Left renal cortex interstitium (tissue), 4 donors: ENCODE measurements around the gene DKC1. TPM values are rescaled to one million over a fixed set of nuclear protein-coding genes. Genes with fewer than 3 reads are reported as not detected.

Experiments used
- DNase-seq, 4 donors: peaks; one replicate each; pipeline ENCODE4 v3.0.0-alpha.2; 2013; ENCODE audit warnings: low read depth in 4 of 4, low spot score in 2 of 4, missing footprints in 1 of 4
- polyA plus RNA-seq, 4 donors: library from polyadenylated mRNA; unstranded; fragments of 120-200 nt; gene quantifications; one replicate each; pipeline ENCODE4 v1.2.1, GENCODE V29; 2013; ENCODE audit not compliant: insufficient read length in 4 of 4

DKC1 gene
- polyA plus RNA-seq, 4 donors = 50.8 to 69.1 (median 62.2) TPM

DNA sequence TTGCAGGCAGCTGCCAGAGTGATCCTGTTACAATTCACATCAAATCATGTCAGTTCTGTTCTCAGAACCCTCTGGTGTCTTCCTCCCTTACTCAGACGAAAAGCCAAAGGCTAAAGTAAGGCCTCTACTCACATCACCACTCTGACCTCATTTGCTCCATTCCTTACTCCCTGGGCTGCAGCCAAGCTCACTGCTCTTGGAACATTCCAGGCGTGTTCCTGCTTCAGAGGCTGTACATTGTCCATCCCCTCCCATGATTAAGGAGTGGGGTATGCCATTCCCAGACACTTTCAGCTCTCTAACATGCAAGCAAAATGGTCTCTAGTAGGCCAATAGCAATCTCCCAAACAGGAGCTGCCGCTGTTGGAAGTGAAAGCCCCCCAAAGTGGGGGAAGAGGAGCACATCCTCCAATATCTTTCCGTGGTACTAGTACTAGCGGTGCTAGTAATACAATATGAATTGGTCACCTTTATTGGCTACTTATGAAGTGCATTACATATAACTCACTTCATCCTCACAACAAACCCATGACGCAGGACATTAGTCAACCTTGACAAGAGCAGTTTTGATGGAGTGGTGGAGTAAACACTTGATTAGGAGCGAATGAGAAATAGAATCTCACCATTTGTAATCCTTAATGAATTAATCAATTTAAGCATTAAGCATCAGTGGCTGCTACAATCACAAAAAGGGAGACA lies 26.8 kb upstream of the DKC1 start:
- DNase-seq = no peak

DNA sequence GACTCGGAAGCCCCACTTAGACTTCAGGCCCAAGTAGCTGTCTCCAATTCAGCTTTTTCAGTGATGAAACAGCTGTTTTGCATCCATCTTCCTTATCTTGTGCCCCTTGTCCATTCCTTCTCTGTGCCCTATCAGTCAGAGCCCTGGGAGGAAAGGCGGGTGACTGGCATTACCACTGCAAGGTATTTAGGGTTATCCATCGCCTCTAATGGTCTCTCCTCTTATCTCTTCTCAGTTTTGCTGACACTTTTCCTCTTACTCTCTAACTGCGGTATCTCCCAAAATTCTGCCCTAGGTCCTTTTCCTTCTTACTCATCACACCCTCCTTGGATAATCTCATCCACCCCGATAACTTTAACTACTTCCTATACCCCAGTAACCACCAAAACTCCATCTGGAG lies 25.5 kb upstream of the DKC1 start:
- no peak for DNase-seq

- no peak for DNase-seq
These were observed 24.5 kb upstream of the DKC1 start for GRCh38 chrX:154738011-154738738.

- DNase-seq = no peak
These were observed 22.7 kb upstream of the DKC1 start for GRCh38 chrX:154739952-154740465.

DNA sequence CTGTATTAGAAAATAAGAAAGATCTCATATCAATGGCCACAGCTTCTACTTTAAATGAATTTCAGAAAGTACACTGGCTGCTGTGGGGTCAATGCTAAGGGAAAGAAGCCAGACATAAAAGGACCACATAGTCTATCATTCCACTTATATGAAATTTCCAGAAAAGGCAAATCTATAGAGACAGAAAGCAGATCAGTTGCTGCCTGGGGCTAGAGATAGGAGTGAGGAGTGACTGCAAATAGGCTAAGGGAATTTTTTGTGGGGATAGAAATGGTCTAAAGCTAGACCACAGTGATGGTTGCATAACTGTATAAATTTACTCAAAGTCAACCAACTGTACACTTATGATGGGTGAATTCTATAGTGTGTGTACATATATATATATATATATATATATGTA lies 20.1 kb upstream of the DKC1 start:
- no peak for DNase-seq

DNA sequence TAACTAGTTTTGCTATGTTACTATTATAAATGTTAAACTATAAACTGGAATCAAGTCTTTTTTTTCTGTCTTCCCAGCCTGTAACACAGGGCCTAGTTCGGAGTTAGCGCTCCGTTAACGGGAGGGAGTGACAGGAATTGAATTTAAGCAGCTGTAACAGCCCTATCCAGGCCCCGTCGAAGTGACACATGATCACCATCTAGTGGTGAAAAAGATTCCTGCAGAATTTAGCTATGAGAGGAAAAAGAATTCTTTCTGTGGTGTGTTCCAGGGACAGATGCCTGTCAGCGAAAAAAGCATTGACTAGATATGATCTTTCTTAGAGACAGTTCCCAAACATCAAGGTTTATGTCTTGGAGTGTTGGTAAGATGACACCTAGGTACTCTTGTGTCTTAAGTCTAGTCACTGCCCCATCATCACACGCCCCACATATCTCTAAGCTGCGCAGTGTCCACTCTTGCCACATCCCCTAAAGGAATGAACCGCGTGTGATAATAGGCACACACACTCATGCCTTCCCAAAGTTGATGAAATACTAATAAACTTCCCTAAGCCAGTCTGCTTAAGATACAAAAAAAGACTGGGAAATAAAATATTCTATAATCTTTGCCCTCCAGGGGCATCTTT lies 13.8 kb upstream of the DKC1 start:
- DNase-seq = no peak

GRCh38 chrX:154749856-154750255 lies 12.8 kb upstream of the DKC1 start:
- no peak for DNase-seq

DNA sequence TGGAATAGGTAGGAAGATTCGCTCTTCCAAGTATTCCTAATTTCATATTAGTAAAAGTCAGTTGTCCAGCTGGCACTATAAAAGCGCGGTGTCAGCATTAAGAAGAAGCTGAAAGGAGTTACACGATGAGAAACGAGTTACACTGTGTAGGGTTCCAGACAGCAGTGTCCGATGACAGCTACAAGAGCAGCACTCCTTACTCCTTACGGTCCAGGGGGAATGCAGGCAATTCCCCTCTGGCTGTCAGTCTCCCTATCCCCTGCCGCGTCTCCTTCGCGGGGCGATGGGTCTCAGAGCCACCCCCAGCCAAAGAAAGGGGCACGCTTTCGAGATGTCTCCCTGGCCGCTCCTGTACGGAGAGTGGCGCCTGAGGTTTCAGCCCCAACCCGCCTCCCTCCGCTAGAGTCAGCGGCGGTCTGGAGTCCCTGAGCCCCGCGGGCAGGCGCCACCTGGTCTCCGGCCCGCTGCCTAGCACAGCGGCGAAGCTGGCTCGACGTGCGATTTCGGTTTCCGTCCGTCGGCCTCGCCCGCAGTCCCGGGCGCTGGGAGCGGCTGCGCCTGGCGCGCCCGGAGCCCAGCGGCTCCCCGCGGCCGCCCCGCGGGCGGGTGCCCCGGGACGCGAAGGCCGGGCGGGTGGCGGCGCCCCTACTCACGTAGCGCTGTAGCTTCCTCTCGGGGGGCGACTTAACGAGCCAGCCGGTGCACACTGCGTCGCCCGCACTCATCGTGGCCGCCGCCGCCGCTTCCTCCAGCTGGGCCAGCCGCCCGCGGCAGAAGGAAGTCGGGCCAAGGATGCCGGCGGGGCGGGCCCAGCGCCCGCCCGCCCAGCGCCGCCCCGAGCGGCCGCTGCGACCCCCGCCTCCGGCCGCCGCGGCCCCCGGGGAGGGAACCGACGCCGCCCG lies 12.1 kb upstream of the DKC1 start, which contains the start of gene GAB3:
Gene GAB3 (minus strand): TSS at position 777 of the 902 bp plus-strand sequence. CDS start 52 bp downstream, at position 725.
- DNase-seq = no peak

DNA sequence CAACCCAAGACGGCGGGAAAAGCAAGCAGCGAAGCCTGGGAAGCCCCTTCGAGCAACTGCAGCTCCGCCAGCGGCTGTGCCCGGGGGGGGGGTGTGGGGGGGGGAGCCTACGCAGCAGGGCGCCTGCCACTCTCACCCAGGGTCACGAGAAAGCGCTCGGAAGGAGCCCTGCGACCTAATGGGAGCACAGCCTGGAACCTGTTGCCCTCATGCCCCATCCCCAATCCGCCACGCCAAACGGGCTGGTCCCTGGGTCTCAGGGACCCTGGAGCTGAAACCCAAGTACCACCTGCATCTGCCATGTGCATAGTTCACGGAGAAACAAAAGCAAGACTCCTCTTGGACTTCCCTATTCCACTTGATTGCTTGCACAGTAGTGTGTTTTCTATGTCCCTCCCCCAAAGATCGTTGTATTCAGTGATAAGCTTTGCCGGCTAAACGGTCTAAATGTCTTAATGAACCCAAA lies 11.4 kb upstream of the DKC1 start:
- DNase-seq = no peak

- DNase-seq = no peak
These were observed 10.9 kb upstream of the DKC1 start for GRCh38 chrX:154751669-154752271.

GRCh38 chrX:154758696-154759095 lies 4.0 kb upstream of the DKC1 start:
- DNase-seq = no peak

GRCh38 chrX:154761977-154762536 lies 607 bp upstream of the DKC1 start:
- no peak for DNase-seq

DNA sequence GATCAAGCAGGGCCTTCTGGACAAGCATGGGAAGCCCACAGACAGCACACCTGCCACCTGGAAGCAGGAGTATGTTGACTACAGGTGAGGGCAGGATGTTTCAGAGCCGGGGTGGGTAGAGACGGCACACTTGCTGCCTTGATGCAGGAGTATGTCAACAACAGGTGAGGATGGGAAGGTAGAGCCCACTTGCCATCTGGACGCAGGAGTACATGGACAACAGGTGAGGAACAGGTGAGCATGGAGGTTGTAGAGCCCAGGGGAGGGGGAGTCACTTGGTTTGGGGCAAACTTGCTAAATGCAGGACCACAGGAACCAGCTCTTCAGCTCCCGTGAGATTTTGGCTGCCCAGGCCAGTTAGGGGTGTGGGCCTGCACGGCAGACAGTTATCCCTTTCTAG lies 12.0 kb downstream of the DKC1 start:
- DNase-seq = no peak

DNA sequence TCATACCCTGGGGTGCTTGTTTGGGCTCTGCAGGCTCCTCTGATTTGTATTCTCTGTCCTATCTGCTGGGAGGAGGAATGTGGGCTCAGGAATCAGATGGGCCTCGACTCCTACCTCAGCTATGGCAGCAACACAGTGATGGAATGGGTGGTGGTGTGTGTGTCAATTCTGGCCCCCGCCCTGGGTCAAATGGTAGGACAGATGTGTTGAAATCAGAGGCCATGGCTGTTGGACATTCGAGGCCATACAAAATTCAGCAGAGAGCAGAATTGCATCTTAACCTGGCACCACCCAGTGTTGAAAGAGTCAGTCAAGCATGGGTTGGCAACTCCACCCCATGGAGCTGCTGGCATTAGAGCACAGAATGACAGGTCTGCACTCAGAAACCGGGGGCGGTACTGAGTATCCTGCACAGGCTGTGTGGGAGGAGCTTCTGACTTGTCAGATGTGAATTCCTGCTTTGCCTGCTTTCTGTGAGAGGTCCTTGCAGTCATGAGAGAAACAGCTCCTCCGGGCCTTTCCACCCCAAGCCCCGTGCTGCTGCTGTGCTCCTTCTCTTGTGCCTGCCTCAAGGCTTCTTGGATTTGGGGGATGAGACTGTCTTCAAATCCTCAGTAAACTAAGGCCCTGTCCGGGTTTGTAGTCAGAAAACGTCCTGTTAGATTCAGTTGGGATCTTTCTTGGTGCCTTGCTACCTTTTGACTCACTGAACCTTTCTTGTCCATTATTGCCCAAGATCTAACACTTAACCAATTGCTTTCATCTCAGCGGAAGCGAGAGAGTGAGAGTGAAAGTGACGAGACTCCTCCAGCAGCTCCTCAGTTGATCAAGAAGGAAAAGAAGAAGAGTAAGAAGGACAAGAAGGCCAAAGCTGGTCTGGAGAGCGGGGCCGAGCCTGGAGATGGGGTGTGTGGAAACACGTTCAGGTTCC lies 13.0 kb downstream of the DKC1 start:
- DNase-seq = no peak

GRCh38 chrX:154776753-154777152 lies 14.1 kb downstream of the DKC1 start:
- no peak for DNase-seq

GRCh38 chrX:154779261-154779660 lies 16.6 kb downstream of the DKC1 start:
- DNase-seq = no peak

GRCh38 chrX:154780968-154781367 lies 18.3 kb downstream of the DKC1 start:
- no peak for DNase-seq

DNA sequence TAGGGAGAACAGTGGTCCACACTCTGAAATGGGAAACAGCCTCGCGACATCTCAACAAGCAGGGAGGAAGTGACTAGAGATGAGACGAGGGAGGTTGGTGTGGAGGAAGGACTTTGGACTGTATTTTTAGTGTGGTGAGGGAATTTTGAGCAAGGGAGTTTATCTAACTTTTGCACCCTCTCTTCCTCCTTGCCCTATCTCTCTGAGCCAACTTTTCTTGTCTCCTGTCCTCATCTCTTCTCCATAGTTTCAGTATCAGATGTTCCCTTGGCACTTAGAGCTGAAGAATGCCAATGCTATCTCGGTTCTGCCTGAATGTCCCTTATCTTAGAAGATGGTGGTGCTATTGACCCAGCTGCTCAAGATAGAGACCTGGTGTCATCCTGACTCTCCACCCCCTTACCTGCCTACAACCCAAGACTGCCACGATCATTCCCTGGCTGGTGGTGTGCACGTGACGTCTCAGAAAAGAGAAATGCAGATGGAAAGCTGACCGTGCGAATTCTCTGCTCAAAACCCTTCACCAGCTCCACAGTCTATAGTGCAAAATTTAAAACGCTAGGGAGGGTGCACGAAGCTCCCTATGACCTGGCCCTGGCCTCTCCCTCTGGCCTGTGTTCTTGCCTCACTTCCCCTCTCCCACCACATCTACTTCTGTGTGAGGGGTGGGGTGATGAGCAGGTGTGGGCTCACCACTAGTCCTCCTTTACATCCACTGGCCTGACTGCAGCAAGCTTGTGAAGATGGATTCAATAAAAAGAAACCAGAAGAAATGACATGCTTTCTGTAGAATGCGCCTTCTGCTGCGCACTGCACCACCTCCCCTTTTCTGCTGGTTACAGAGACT lies 21.7 kb downstream of the DKC1 start:
- no peak for DNase-seq
